ELR (cell line): ENCODE measurements around the gene ZBTB9.
A peak's percentile ranks its signal among the peaks of the same experiment; 100 is the strongest.
"Not testable (repeated sequence)": the region's sequence is repeated elsewhere in the genome, so short reads cannot be mapped to it uniquely, and the experiment has no call there.

Source experiments
- DNase-seq: peaks from one replicate; pipeline ENCODE4 v3.0.0-alpha.2; 2015; ENCODE audit warnings: low read depth

ZBTB9 gene

GRCh38 chr6:33466075-33466735 is 11.8 kb downstream of the ZBTB9 start:
- DNase-seq = no peak

- no peak for DNase-seq
These were observed 12.7 kb downstream of the ZBTB9 start for GRCh38 chr6:33467091-33467490.

GRCh38 chr6:33469661-33470060 is 15.3 kb downstream of the ZBTB9 start:
- no peak for DNase-seq

- DNase-seq = no peak
These were observed 23.5 kb downstream of the ZBTB9 start for GRCh38 chr6:33477864-33478263.

- DNase-seq = peak; percentile 27
These were observed 26.8 kb downstream of the ZBTB9 start for GRCh38 chr6:33481192-33481591.

- not testable (repeated sequence) for DNase-seq
These were observed 28.2 kb downstream of the ZBTB9 start for GRCh38 chr6:33482620-33483019.

GRCh38 chr6:33483678-33484077 is 29.3 kb downstream of the ZBTB9 start:
- DNase-seq = no peak

- DNase-seq = not testable (repeated sequence)
These were observed 30.4 kb downstream of the ZBTB9 start for GRCh38 chr6:33484673-33485262.

GRCh38 chr6:33485680-33486079 is 31.3 kb downstream of the ZBTB9 start:
- DNase-seq = not testable (repeated sequence)

- DNase-seq = no peak
These were observed 34.0 kb downstream of the ZBTB9 start for GRCh38 chr6:33488339-33488738.

GRCh38 chr6:33490198-33490597 is 35.8 kb downstream of the ZBTB9 start:
- DNase-seq = peak; percentile 34

GRCh38 chr6:33490621-33491020 is 36.2 kb downstream of the ZBTB9 start:
- DNase-seq = no peak

GRCh38 chr6:33492093-33492492 is 37.7 kb downstream of the ZBTB9 start:
- DNase-seq = peak; percentile 7

GRCh38 chr6:33497157-33497556 is 42.8 kb downstream of the ZBTB9 start:
- DNase-seq = no peak

- no peak for DNase-seq
These were observed 48.1 kb downstream of the ZBTB9 start for GRCh38 chr6:33502486-33502885.

- no peak for DNase-seq
These were observed 50.1 kb downstream of the ZBTB9 start for GRCh38 chr6:33504486-33504885.

GRCh38 chr6:33505548-33506370 is 51.4 kb downstream of the ZBTB9 start:
- DNase-seq = no peak
